GM21381 (cell line): ENCODE measurements around the gene FLT1.
A peak's percentile ranks its signal among the peaks of the same experiment; 100 is the strongest.

Experiments used
- ATAC-seq: cut with Tn5 transposase; IDR thresholded peaks from one replicate; pipeline ENCODE4 v1.9.1; 2021; ENCODE audit warnings: mild to moderate bottlenecking, moderate library complexity; ENCODE audit not compliant: unreplicated experiment

Gene FLT1

GRCh38 chr13:28324181-28324789 is 170.6 kb downstream of the FLT1 start:
- ATAC-seq: no peak

GRCh38 chr13:28322256-28322905 is 172.5 kb downstream of the FLT1 start:
- ATAC-seq: no peak

GRCh38 chr13:28321756-28322155 is 173.2 kb downstream of the FLT1 start:
- no peak for ATAC-seq

- ATAC-seq: no peak
Observed at GRCh38 chr13:28320884-28321574, 173.9 kb downstream of the FLT1 start.

- no peak for ATAC-seq
Observed at GRCh38 chr13:28320209-28320608, 174.7 kb downstream of the FLT1 start.

GRCh38 chr13:28319528-28319927 is 175.4 kb downstream of the FLT1 start:
- no peak for ATAC-seq

- ATAC-seq: no peak
Observed at GRCh38 chr13:28318496-28318895, 176.4 kb downstream of the FLT1 start.

GRCh38 chr13:28316836-28317235 is 178.1 kb downstream of the FLT1 start:
- no peak for ATAC-seq

GRCh38 chr13:28316129-28316528 is 178.8 kb downstream of the FLT1 start:
- ATAC-seq: no peak

- no peak for ATAC-seq
Observed at GRCh38 chr13:28314879-28315278, 180.0 kb downstream of the FLT1 start.

- ATAC-seq: no peak
Observed at GRCh38 chr13:28313579-28313978, 181.3 kb downstream of the FLT1 start.

GRCh38 chr13:28306325-28306724 is 188.6 kb downstream of the FLT1 start:
- no peak for ATAC-seq

GRCh38 chr13:28301839-28302238 is 193.1 kb downstream of the FLT1 start:
- no peak for ATAC-seq

- no peak for ATAC-seq
Observed at GRCh38 chr13:28299916-28300315, 195.0 kb downstream of the FLT1 start.

GRCh38 chr13:28297341-28297740 is 197.6 kb downstream of the FLT1 start:
- no peak for ATAC-seq

- ATAC-seq: peak; percentile 66
Observed at GRCh38 chr13:28286263-28286662, 208.7 kb downstream of the FLT1 start.

- ATAC-seq: no peak
Observed at GRCh38 chr13:28283600-28283999, 211.3 kb downstream of the FLT1 start.

- peak; percentile 55 for ATAC-seq
Observed at GRCh38 chr13:28282451-28282850, 212.5 kb downstream of the FLT1 start.

- ATAC-seq: no peak
Observed at GRCh38 chr13:28273919-28274318, 221.0 kb downstream of the FLT1 start.

GRCh38 chr13:28271056-28271840 is 223.7 kb downstream of the FLT1 start:
- no peak for ATAC-seq

GRCh38 chr13:28268800-28269223 is 226.1 kb downstream of the FLT1 start:
- peak; percentile 98 for ATAC-seq
